DMS153 treated with DMSO at 0.1 percent for 48 hours (cell line): ENCODE measurements around the gene NDUFB10.
"Not testable (repeated sequence)": the region's sequence is repeated elsewhere in the genome, so short reads cannot be mapped to it uniquely, and the experiment has no call there.

Source experiments
- DNase-seq: peaks from one replicate; lab custom pipeline; 2025; ENCODE audit not compliant: unreplicated experiment; lab: John Stamatoyannopoulos, UW

Gene NDUFB10

GRCh38 chr16:1945559-1946391 is 13.6 kb upstream of the NDUFB10 start:
- no peak for DNase-seq

GRCh38 chr16:1946495-1947368 is 12.6 kb upstream of the NDUFB10 start:
- no peak for DNase-seq

GRCh38 chr16:1947369-1947670 is 12.0 kb upstream of the NDUFB10 start:
- no peak for DNase-seq

- no peak for DNase-seq
Measured at GRCh38 chr16:1949507-1949906, 9.8 kb upstream of the NDUFB10 start.

GRCh38 chr16:1950047-1950446 is 9.3 kb upstream of the NDUFB10 start:
- DNase-seq: no peak

- no peak for DNase-seq
Measured at GRCh38 chr16:1950559-1950958, 8.8 kb upstream of the NDUFB10 start.

GRCh38 chr16:1953734-1954133 is 5.6 kb upstream of the NDUFB10 start:
- DNase-seq: no peak

- not testable (repeated sequence) for DNase-seq
Measured at GRCh38 chr16:1957434-1958142, 1.8 kb upstream of the NDUFB10 start.

- not testable (repeated sequence) for DNase-seq
Measured at GRCh38 chr16:1958143-1958491, 1.2 kb upstream of the NDUFB10 start.

GRCh38 chr16:1958715-1959268 is 546 bp upstream of the NDUFB10 start:
- DNase-seq: no peak

GRCh38 chr16:1960665-1961630 is 1.6 kb downstream of the NDUFB10 start:
- DNase-seq: no peak

- DNase-seq: no peak
Measured at GRCh38 chr16:1961651-1962067, 2.3 kb downstream of the NDUFB10 start.

- DNase-seq: not testable (repeated sequence)
Measured at GRCh38 chr16:1962161-1963153, 3.1 kb downstream of the NDUFB10 start.

- no peak for DNase-seq
Measured at GRCh38 chr16:1963806-1964505, 4.6 kb downstream of the NDUFB10 start.

GRCh38 chr16:1964506-1965395 is 5.4 kb downstream of the NDUFB10 start, which contains the start of gene RPS2:
Gene RPS2, minus strand, starts transcription at chr16:1964826. Its CDS starts 201 bp downstream, at chr16:1964625.
- DNase-seq: peak; percentile 96

- DNase-seq: no peak
Measured at GRCh38 chr16:1965396-1966001, 6.2 kb downstream of the NDUFB10 start.

GRCh38 chr16:1966460-1966859 is 7.1 kb downstream of the NDUFB10 start, which contains the start of gene RNF151:
Gene RNF151, plus strand, starts transcription at chr16:1966856. Its CDS starts 26 bp downstream, at chr16:1966882.
- no peak for DNase-seq
